IPS-20b (cell line): ENCODE measurements around the gene NEK10.
"Not testable (repeated sequence)": the region's sequence is repeated elsewhere in the genome, so short reads cannot be mapped to it uniquely, and the experiment has no call there.

Experiments used
- H3K27ac ChIP-seq: one replicate; pipeline ENCODE4 v1.5.1; 2013; ENCODE audit warnings: low read length
- H3K27me3 ChIP-seq: 2 replicates; pipeline ENCODE4 v1.6.1; 2013; ENCODE audit warnings: mild to moderate bottlenecking, low read length, inconsistent platforms; ENCODE audit not compliant: insufficient read depth
- H3K36me3 ChIP-seq: 2 replicates; pipeline ENCODE4 v1.6.1; 2013; ENCODE audit warnings: low read depth, mild to moderate bottlenecking, inconsistent platforms, low read length, moderate library complexity; ENCODE audit not compliant: insufficient read depth
- H3K4me1 ChIP-seq: 2 replicates; pipeline ENCODE4 v1.6.1; 2013; ENCODE audit warnings: mild to moderate bottlenecking, control low read depth, inconsistent platforms, low read length, moderate library complexity; ENCODE audit not compliant: insufficient read depth
- H3K4me3 ChIP-seq: 2 replicates; pipeline ENCODE4 v1.5.1; 2013; ENCODE audit warnings: mild to moderate bottlenecking, low read length, inconsistent platforms
- H3K9ac ChIP-seq: 2 replicates; pipeline ENCODE4 v1.6.1; 2013; ENCODE audit warnings: low read depth, mild to moderate bottlenecking, inconsistent platforms, low read length, moderate library complexity
- H3K9me3 ChIP-seq: 2 replicates; pipeline ENCODE4 v1.6.1; 2013; ENCODE audit warnings: mild to moderate bottlenecking, low read depth, low read length, inconsistent platforms; ENCODE audit not compliant: insufficient read depth

Gene NEK10

GRCh38 chr3:27368831-27369607 lies at the start of gene NEK10:
Gene NEK10 (minus strand): TSS chr3:27369383. CDS start chr3:27352882, 16,501 bp downstream.
- peaks cover 6% of the 10 kb centered on the region for H3K4me1 ChIP-seq
- H3K9ac ChIP-seq = peak within 1 kb of the TSS; percentile 11; the same call in 1 of the 2 replicates
- peak within 1 kb of the TSS; percentile 87 for H3K4me3 ChIP-seq
- no peaks in the 10 kb centered on the region for H3K9me3 ChIP-seq
- peaks cover 8% of the 10 kb centered on the region; the same call in 1 of the 2 replicates for H3K36me3 ChIP-seq
- H3K27me3 ChIP-seq = peaks cover 5% of the 10 kb centered on the region
- no peak within 1 kb of the TSS for H3K27ac ChIP-seq

- Histone ChIP-seq H3K4me3 (no peak overlapping the region), H3K27me3 (no peaks in the 10 kb centered on the region), H3K36me3 (peaks cover 71% of the 10 kb centered on the region), H3K9ac (no peak overlapping the region), H3K9me3 (no peaks in the 10 kb centered on the region), H3K4me1 (no peaks in the 10 kb centered on the region), H3K27ac (no peak overlapping the region)
Observed at GRCh38 chr3:27415202-27415601, 46.0 kb upstream of the NEK10 start.

GRCh38 chr3:27392950-27393679 lies 23.9 kb upstream of the NEK10 start:
- Histone ChIP-seq H3K27ac (no peak overlapping the region), H3K9me3 (no peaks in the 10 kb centered on the region), H3K9ac (no peak overlapping the region), H3K4me1 (no peaks in the 10 kb centered on the region), H3K27me3 (no peaks in the 10 kb centered on the region), H3K36me3 (peaks cover 92% of the 10 kb centered on the region), H3K4me3 (no peak overlapping the region)

DNA sequence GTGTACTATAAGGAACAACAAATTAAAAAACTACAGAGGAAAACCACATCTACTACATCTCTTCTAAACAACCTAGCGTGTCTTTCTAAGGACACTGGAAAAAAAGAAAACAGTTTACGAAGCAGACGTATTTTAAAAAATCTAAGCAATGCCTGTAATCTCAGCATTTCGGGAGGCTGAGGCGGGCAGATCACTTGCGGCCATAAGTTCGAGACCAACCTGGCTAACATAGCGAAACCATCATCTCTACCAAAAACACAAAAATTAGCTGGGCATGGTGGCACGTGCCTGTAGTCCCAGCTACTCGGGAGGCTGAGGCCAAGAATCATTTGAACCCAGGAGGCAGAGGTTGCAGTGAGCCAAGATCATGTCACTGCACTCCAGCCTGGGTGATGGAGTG lies 23.2 kb upstream of the NEK10 start:
- not testable (repeated sequence) for H3K4me1 ChIP-seq, H3K9ac ChIP-seq, H3K27ac ChIP-seq, H3K9me3 ChIP-seq, H3K27me3 ChIP-seq, H3K4me3 ChIP-seq
- H3K36me3 ChIP-seq = peaks cover 92% of the 10 kb centered on the region

DNA sequence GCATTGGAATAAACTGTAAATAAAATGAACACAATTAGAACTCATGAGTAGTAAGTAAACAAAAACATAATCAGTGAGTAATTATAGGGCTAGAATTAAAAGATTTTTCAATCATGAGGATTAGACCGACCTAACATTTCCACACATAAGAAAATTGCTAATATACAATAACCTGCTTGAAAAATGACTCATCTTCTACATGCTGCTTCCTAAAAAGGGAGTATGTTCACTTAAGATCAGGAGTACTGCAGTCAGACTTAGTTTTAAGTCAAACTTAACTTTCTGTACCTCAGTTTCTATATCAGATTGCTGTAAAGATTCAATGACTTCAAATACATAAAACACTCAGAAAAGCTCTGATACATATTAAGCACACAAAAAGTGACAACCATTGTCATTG lies 22.6 kb upstream of the NEK10 start:
- H3K27ac ChIP-seq = no peak overlapping the region
- no peaks in the 10 kb centered on the region for H3K4me1 ChIP-seq
- H3K27me3 ChIP-seq = no peaks in the 10 kb centered on the region
- H3K36me3 ChIP-seq = peaks cover 95% of the 10 kb centered on the region
- no peak overlapping the region for H3K9ac ChIP-seq
- no peak overlapping the region for H3K4me3 ChIP-seq
- no peaks in the 10 kb centered on the region for H3K9me3 ChIP-seq

DNA sequence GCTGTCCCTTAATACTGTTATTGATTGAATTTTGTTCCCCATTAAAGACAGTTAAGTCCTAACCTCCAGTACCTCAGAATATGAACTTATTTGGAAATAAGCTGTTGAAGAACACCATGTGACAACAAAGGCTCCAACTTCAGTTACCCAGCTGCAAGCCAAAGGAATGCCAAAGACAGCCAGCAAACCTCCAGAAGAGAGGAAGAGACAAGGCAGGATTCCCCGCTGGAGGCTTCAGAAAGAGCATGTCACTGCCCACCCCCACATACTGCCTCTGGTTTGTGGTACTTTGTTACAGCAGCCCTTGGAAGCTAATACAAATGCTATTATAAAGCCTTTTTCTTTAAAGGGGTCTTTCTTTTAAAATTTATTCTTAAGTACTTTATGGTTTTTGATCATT lies 18.4 kb upstream of the NEK10 start:
- H3K36me3 ChIP-seq = peaks cover 96% of the 10 kb centered on the region
- no peak overlapping the region for H3K4me3 ChIP-seq
- H3K27me3 ChIP-seq = no peaks in the 10 kb centered on the region
- no peaks in the 10 kb centered on the region for H3K4me1 ChIP-seq
- H3K9ac ChIP-seq = no peak overlapping the region
- no peaks in the 10 kb centered on the region for H3K9me3 ChIP-seq
- no peak overlapping the region for H3K27ac ChIP-seq

DNA sequence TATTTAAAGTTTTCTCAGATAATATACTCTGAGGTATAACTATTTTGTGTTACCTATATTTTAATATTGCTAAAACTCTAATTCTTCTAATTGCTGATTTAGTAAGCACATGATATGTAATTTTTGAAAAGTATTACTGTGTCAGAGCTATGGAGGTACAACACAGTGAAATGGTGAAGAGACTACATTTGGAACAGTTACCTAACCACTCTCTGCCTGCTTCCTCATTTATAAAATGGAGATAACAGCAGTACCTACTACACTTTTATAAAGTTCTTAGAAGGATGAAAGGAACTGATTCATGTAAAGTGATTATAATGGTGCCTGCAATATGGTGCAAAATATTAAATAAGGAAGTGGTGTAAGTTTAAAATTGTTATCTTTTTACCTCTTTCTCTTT lies 16.3 kb upstream of the NEK10 start:
- peaks cover 96% of the 10 kb centered on the region for H3K36me3 ChIP-seq
- H3K27me3 ChIP-seq = no peaks in the 10 kb centered on the region

DNA sequence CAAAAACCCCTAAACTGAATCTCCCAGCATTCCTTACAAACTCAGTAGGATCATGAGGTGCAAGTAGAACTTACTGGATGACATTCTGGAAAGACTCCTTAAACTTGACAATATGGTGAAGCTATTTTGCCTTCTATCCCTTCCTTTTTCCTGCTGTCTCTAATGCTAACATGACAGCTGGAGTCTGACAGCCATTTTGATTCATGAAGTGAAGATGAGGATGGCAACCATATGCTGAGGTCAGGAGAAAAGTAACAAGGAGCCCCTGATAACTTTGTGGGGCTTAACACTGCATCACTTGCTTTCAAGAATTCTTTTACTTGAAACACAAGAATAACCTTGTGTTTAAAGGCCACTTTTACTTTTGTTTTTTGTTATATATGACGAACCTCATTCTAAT lies 15.0 kb upstream of the NEK10 start:
- no peak overlapping the region for H3K9ac ChIP-seq

More for the DNA sequence above, 16.3 kb upstream of the NEK10 start:
- H3K9me3 ChIP-seq = no peaks in the 10 kb centered on the region
- H3K4me1 ChIP-seq = no peaks in the 10 kb centered on the region
- H3K9ac ChIP-seq = no peak overlapping the region
- H3K4me3 ChIP-seq = no peak overlapping the region
- H3K27ac ChIP-seq = no peak overlapping the region

GRCh38 chr3:27380433-27381357 lies 11.5 kb upstream of the NEK10 start:
- Histone ChIP-seq H3K27ac (no peak overlapping the region), H3K4me3 (no peak overlapping the region), H3K36me3 (peaks cover 89% of the 10 kb centered on the region), H3K27me3 (no peaks in the 10 kb centered on the region), H3K9me3 (no peaks in the 10 kb centered on the region), H3K4me1 (no peaks in the 10 kb centered on the region), H3K9ac (no peak overlapping the region)

More for the DNA sequence above, 15.0 kb upstream of the NEK10 start:
- no peak overlapping the region for H3K27ac ChIP-seq
- no peaks in the 10 kb centered on the region for H3K27me3 ChIP-seq
- no peak overlapping the region for H3K4me3 ChIP-seq
- no peaks in the 10 kb centered on the region for H3K9me3 ChIP-seq
- peaks cover 95% of the 10 kb centered on the region for H3K36me3 ChIP-seq
- H3K4me1 ChIP-seq = no peaks in the 10 kb centered on the region

- Histone ChIP-seq H3K27me3 (no peaks in the 10 kb centered on the region), H3K9ac (no peak overlapping the region), H3K4me3 (no peak overlapping the region), H3K36me3 (peaks cover 74% of the 10 kb centered on the region), H3K9me3 (no peaks in the 10 kb centered on the region), H3K27ac (no peak overlapping the region), H3K4me1 (no peaks in the 10 kb centered on the region)
Observed at GRCh38 chr3:27378331-27378730, 9.1 kb upstream of the NEK10 start.

GRCh38 chr3:27376109-27376772 lies 7.1 kb upstream of the NEK10 start:
- Histone ChIP-seq H3K4me3 (no peak overlapping the region), H3K27ac (no peak overlapping the region), H3K4me1 (no peaks in the 10 kb centered on the region), H3K9me3 (no peaks in the 10 kb centered on the region), H3K9ac (no peak overlapping the region), H3K27me3 (no peaks in the 10 kb centered on the region), H3K36me3 (peaks cover 55% of the 10 kb centered on the region)
